Measurements from ENCODE around the gene REN. TPM values are rescaled to one million over a fixed set of nuclear protein-coding genes. Genes with fewer than 3 reads are reported as not detected.

Gene REN
- total RNA-seq, 4 donors from 2014 or later: not detected

DNA sequence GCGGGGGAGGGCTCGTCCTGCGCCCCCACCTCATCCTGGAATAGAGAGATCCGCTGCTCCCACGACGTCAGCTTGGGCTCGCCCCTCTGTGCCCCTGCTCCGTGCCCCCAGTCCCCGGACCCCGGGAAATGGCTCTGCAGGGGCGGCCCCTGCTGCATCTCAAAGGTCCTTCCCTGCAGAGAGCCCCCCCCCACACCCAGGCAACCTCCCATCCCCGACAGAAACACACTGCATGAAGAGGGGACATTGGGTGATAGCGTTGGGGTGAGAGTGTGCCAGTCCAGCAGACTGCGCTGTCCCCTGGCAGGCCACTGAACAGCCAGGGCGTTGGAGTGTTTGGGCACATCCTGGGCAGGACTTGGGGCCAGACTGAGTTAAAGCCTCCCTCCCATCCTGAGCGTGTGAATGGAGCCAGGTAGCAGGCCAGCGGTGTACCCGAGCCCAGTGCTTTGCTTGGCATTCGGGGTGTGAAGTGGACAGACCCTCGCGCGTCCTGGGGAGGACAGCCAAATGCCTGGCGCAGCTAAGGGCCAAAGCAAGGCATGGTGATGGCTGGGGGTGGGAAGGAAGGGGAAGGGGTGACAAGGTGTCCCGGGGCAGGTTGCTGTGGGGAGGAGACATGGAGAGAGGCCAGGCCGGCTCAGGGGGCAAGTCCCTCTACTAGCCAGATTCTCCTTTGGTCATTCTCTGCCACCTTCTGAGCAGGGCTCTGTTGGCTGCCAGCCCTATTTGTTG, 13.7 kb downstream of the REN start:
- TF ChIP-seq, protein P1, sequence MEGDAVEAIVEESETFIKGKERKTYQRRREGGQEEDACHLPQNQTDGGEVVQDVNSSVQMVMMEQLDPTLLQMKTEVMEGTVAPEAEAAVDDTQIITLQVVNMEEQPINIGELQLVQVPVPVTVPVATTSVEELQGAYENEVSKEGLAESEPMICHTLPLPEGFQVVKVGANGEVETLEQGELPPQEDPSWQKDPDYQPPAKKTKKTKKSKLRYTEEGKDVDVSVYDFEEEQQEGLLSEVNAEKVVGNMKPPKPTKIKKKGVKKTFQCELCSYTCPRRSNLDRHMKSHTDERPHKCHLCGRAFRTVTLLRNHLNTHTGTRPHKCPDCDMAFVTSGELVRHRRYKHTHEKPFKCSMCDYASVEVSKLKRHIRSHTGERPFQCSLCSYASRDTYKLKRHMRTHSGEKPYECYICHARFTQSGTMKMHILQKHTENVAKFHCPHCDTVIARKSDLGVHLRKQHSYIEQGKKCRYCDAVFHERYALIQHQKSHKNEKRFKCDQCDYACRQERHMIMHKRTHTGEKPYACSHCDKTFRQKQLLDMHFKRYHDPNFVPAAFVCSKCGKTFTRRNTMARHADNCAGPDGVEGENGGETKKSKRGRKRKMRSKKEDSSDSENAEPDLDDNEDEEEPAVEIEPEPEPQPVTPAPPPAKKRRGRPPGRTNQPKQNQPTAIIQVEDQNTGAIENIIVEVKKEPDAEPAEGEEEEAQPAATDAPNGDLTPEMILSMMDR (IDR thresholded peaks at IDR 0.05; ENCODE audit: low read depth): no peak

DNA sequence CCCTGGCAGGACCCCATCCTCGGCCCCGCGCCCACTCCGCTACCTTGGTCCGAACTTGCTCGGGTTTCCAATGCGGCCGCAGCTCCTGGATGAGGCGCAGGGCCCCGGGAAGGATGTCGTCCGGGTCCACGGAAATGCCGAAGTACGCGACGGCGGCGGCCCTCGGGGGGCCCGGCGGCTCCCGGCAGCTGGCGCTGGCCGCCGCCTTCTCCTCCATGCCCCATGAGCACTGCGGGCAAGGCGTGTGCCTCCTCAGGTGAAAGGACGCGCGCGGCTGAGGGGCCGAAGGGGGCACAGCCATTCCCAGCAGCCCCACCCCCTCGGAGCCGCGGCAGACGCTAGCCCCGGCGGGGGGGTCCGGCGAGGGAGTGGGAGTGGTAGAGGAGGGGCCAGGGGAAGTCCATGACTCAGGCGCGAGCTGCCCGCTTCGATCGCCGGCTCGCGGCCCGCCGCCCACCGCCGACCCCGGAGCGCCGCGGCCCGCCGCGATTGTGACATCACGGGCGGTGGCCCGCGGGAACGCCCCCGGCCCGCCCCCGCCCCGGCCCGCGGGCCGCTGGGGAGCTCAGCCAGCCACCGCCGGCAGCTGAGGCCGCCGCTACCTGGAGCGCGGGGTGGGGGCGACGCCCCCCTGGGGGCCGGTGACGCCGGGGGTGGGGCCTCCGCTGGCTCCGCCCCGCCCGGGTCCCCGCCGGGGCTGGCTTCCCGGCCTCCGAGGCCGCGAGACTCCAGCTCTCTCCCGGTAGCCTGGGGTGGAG, 14.4 kb downstream of the REN start, which contains the start of gene ETNK2:
Gene ETNK2 (minus strand): TSS at position 493 of the 758 bp plus-strand sequence. CDS start 192 bp downstream, at position 301.
- TF ChIP-seq, protein P1 (IDR thresholded peaks at IDR 0.05; ENCODE audit: low read depth): no peak

DNA sequence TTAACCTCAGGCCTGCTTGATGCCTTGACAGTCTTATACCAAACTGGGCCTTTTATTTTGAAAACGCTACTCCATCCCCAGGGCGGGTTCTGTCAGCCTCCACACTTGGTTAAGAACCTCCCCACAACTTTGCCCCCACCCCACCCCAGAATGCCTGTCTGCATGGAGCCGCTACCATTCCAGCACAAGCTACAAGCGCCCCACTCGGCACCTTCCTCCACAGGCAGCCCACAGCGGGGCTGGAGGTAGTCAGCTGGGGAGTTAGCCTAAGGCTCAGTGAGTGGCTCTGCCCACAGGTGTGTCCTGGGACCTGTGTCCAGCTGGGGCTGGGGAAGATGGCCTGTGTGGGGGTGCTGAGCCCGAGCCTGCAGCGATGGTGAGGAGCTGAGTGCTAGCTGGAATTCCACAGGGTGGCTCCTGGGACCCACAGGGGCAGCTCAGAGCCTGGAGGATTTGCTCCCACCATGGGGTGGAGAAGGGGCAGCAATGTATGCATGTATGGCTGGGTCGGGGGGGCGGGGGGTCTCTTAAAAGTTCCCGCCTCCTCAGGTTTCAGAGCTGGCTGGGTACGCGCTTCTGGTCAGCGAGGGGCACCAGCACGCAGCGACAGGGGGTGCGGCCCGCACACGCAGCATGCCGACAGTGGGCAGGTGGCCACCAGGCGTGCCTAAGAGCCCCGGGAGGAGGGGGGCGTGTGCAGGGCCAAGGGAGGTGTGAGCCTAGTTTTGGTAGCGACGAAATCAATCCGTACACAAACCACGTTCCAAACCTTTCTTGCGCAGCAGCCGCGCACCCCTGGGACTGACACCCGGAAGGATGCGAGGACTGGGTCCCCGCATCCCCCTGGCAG, 15.2 kb downstream of the REN start:
- TF ChIP-seq, protein P1 (IDR thresholded peaks at IDR 0.05; ENCODE audit: low read depth): no peak

DNA sequence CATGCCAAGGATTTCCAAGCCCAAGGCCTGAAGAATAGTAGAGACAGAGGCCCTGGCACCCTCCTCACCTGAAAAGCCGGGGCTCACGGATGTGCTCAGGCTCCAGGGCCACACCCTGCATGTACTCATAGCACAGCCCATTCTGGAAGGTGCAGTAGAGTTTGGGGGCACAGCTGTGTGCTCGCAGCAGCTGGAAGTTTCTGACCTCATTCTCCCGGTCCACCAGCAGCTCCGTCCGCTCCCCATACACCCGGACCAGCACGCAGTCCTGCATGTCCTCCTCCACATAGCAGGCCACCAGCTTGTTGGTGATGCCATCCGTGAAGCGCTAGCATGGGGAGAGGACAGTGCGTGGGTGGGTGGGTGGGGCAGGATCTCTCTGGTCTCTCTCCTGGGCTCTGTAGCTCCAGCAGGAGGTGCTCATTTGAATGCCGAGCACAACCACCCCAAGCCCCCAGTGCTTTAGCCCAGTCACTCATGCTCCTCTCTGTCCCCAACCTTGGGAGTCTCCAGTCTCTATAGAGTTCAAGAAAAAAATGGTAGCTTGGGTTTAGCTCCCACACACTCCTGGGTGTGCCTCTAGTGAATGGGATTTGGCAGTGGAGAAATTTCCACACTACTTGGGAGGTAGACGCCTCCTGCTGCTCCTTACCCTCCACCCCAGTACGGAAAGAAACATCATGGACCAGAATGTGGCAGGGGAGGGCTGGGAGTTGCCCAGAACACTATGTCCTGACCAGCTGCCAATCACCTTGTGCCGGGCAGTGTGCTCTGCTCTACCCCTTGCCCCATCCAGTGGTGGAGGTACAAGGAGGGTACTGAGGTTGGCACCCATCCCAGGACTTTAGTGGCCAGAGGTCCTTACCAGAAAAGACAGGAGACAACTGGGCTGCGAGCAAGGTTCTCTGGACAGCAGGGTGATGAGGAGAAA, 16.2 kb downstream of the REN start:
- TF ChIP-seq, protein P1 (IDR thresholded peaks at IDR 0.05; ENCODE audit: low read depth): no peak

GRCh38 chr1:204149107-204149506, 17.0 kb downstream of the REN start:
- TF ChIP-seq, protein P1 (IDR thresholded peaks at IDR 0.05; ENCODE audit: low read depth): no peak

GRCh38 chr1:204147406-204148383, 18.4 kb downstream of the REN start:
- TF ChIP-seq, protein P1 (IDR thresholded peaks at IDR 0.05; ENCODE audit: low read depth): no peak

All from subcutaneous adipose tissue (tissue), 4 donors.